HG02678 (cell line): Measurements from ENCODE around the gene TRAF5.

Experiments
- ATAC-seq: cut with Tn5 transposase; IDR thresholded peaks from one replicate; pipeline ENCODE4 v1.9.1; 2021; ENCODE audit warnings: mild to moderate bottlenecking, moderate library complexity; ENCODE audit not compliant: unreplicated experiment

Gene TRAF5

DNA sequence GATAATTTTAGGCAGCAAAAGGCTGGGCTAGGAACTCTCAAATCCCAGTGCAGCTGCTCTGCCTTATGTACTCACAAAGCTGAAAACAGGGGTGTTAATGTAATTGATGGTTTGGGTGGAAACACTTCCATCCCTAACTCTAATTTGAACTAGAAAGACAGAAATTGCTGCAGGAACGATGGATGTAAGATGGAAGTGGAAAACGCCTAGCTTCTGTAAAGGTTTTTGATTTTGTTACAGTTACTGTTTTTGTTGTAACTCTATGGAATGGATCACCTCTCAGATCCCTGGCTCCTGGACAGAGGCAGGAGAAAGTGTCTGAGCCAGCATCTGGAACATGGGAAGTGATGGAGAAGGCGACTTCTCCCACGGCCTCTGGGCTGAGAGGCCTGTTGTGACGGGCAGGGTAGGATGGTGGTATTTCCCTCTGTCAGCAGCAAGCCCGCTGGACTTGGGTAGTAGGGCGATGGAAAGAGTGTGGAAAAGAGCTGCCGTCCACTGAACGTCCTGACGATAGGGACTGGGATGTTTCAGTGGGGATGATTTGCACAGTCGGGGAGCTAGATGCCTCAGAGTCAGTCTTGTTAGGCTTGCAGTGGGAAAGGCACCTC is 1.6 kb downstream of the TRAF5 start:
- ATAC-seq, result no peak

DNA sequence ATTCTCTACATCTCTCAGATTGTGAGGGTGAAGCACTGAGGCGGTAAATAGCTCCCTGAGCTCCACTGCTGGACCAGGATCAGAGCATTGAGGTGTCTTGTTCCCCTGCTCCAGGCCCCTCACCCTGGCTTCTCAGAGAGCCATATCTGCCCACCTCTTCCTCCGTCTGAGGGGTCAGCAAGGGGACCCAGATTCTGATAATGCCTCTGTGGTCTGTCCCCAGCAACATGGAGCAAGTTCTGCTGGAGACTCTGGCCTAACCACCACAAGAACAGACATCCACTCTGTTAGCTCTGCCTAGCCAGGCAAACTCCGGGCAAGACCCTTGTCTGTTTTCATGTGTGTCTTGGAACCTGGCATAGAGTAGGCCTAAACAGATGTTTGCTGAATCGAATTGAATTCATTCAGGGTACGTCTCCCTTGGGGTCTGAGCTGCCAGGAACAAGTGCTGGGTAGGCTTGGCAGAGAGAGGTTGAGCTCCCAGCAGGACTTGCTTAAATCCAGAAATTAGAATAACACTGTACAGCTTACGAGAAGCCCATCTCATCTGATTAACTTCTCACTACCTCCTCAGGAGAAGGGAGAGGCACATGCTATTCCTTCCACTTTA is 2.3 kb downstream of the TRAF5 start:
- no peak for ATAC-seq

DNA sequence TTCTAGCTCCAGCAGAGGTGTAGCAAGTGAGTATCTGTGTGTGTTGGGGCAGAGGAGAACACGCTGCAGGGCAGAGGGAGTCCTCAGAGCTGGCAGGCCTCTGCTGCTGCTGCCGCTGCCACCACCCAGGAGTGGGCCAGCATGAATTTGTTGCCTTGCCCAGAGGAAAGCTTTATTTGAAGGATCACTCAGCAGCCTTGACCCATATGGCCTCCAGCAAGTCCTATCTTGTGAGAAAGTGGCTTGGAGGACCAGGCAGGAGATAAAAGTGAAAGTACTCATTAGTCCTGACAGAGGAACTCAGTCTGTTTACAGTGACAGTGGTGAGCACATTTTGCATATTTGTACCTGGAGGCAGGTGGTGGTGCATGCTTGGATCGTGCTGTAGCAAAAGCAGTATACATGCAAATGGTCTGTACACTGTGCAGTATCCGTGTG is 3.1 kb downstream of the TRAF5 start:
- ATAC-seq, result peak; percentile 54

DNA sequence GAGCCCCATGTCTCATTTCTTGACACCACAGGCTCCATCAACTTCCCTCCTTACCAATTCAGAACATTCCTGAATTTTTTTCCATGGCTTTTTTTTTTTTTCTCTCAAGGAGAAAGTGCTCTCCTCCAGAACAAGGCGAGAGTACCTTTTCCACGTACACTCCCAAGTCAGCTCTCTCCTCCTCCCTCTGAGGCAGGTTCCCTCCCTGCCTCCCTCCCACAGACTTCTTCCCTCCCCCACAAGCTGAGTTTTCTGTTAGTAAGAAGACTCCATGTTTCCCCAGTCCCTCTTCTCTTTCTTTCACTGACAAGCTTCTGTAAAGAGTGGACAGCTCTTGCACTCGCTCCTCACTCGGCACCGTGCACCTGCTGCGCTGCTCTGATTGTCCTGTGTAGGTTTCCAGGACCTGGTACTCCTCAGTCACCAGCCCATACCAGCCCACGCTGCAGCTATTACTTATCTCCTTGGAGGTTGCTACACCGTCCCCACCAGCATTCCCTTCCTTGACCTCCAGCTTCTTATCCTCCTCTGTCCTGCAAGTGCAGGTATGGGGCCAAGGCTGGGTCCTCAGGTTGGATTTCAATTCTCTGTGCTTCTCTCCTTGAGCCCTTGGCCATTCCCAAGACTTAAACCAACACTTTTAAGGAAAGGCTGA is 3.8 kb downstream of the TRAF5 start:
- ATAC-seq, result no peak

DNA sequence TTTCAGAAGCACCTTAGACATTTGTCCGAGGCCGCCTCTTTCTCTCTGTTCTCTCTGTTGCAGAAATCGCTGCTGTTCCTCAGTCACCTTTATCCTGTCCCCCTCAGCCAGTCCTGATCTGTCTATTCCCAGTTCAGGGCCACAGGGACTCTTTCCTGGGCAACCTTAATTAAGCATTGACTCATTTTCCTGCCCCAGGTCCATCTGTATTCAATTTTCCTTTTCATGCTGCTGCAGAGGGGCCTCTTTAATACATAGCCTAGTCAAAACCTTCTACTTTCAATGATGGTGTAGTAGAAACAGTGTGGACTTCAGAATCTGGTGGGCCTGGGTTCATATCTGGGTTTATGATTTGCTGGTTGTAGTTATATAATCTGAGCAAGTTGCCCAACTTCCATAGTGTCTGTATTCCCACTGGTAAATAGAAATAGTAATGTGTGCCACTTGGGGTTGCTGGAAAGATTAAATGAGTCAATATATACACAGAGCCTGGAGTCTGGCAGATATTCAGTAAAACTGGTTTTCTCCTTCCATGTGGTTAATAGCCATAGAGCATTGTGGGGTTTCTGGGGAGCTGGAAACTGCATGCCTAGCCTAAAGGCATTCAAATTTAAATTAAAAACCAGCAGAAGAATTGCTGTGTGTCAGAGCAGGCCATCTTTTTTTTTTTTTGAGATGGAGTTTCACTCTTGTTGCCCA is 4.5 kb downstream of the TRAF5 start:
- ATAC-seq, result no peak

DNA sequence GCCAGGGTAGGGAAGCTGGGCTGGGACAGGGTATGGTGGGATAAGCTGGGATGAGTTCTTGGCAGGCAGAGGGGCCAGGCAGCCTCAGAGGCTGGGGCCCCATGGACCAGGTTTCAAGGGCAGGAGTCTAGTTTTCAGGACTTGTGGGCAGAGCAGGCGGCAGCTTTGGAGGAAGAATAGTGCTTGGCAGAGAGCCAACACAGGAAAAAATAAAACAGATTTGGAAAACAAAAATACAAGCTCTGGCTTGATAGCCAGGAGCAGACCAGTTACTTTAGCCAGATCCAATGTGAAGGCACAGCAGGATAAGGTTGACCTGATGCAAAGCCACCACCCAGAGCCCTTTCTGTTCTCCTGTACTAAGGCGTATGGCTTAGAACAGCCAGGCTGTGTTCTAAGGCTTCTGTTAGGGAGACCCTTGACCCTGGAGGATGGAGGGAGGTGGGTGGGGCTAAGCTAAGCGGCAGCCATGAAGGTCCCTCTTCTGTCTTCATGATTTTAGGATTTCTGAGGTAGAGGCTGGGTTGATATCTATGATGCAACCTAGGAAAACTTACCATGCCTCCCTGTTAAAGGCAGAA is 5.5 kb downstream of the TRAF5 start:
- no peak for ATAC-seq

DNA sequence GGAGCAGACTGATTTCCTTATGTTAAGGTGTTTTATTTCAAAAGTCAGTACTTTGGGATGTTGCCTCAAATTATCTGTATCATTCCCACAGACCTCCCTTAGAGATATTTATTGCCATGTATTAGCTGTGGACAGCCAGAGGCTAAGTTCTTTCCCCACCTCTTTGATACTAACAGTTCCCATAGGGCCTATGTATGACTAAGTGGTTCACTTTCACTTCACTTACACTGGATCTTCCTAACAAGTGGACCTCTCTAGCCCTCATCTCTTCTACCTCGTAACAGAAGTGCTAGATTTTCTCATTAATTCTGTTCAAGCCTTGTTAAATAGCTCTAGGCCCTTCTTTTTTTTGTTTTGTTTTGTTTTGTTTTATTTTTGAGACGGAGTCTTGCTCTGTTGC is 6.2 kb downstream of the TRAF5 start:
- ATAC-seq, result no peak

DNA sequence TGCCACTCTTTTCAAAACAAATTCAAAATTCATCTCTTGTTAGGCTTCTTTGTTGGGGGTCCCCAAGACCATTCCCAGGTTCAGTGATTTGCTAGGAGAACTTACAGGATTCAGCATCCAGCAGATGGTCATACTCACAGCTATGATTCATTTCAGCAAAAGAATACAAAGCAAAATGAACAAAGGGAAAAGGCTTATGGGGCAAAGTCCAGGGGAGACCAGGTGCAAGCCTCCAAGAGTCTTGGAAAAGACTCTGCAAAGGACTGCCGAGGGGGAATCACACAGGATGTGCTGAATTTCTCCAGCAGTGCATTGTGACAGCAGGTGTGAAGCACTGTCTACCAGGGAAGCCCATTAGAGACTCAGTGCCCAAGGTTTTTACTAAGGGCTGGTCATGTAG is 7.3 kb downstream of the TRAF5 start:
- ATAC-seq, result no peak

DNA sequence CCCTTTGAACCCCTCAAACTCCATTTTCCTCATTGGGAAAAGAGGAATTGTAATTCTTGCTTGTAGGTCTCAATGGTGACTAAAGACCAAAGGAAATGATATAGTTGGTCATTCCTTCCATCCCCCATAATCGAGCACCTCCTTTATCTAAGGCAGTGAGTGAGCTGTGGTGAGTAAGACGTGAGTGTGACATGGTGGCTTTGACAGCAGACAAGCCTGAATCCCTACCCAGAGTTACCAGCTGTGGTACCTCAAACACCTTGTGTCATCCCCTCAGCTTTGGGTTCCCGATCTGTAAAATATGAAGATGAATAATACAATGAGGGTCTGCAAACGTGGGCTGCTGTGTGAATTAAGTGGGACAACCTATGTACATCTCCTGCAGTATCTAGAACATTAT is 8.4 kb downstream of the TRAF5 start:
- ATAC-seq, result no peak

DNA sequence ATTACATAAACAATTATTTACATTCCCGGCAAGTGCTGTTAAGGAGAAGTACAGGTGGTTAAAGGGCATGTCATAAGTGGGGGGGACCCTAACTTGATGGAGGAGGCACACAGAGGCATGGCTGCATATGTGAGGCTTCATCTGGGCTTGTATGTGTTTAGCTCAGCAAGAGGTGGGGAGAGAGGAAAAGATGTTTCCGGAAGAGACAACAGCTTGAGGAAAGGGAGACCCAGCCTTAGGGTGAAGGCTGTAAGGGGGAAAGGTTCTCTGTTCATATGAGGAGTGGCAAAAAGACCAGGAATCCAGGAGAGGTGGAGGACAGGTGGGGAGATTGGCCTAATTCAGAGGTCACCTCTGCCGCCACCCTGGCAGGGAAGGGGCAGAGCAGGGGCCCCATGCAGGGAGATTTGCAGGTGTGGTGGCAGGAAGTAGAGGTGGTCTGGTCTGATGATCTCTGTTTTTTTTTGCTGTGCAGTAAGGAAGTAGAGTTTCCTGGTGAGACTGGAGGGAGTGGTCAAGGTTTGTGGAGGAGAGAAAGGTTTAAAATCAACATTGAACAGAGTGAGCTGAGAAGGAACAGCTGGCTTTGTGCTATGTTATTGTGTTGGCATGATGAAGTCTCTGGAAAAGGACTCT is 9.0 kb downstream of the TRAF5 start:
- ATAC-seq, result peak; percentile 91

DNA sequence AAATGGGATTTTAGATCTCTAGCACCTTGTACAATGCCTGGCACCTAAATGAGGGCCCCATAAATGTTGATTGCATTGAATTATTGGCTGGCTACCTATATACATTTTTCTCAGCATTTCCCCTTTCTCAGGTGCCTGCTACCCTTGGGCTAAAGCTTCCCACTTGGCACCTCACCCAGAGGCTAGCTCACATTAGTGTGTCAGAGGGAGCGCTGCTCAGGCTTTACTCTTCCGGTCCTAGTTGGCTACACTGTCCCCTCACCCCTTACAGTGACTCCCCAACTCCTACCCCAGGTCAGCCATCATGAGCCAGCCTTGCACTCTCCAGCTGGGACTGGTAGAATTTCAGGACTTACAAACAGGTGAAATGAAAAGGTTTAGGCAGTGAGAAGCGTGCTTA is 9.5 kb downstream of the TRAF5 start:
- no peak for ATAC-seq

DNA sequence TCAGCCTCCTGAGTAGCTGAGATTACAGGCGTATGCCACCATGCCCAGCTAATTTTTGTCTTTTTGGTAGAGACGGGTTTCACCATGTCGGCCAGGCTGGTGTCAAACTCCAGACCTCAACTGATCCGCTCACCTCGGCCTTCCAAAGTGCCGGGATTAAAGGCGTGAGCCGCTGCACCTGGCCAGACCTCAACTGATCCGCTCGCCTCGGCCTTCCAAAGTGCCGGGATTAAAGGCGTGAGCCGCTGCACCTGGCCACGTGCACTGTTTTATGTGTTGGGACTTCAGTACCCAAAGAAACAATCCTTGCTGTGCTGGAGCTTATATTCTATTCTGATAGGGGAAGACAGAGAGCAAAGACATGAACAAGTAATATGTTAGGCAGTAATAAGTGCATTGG is 10.1 kb downstream of the TRAF5 start:
- ATAC-seq, result no peak

DNA sequence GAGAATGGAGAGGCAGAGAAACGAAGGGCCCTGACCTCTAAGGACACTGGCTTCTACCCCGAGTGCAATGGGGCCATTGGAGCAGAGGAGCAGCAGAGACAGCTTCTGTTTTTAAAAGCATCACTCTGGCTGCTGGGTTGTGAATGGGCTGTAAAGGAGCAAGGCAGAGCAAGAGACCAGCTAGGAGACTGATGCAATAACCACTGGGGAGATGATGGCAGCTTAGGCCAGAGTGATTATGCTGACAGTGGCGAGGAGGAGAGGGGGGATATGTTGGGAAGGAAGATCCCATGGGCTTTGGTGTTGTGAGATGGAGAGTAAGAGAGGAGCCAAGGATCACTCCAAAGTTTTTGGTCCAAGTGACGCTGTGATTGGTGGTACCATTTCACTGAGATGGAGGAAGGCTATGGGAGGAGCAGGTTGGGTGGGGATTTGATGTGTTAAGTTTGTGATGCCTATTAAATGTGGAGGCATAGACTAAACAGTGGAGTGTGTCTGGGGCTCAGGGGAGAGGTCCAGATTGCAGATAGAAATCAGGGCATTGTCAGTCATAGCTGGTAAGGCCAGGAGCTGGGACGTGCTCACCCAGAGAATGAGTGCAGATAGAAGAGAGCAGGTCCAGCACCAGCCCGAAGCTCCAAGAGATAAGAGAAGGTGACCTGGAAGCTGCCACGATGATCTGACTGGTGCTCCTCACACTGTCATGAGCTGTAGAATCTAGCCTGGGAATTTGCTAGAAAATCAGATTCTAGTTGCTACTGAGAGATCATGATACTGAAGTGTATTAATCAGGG is 11.0 kb downstream of the TRAF5 start:
- ATAC-seq, result no peak

DNA sequence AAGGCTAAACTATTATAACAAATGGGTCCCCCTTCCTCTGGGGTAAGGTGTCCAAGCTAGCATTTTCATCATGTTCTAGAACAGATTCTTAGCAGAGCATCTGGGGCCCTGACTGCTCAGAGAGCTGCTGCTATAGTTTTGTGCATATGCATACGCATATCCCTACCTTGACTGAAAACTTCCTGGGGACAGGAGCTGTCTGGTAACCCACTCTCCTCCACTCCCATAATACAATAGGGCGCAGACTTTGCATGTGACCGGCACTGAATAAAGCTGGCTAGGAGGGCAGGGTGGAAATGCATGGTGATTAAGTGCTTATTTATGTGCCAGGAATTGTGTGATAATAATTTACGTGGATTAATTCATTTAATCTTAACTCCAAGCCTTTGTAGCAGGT is 11.6 kb downstream of the TRAF5 start:
- ATAC-seq, result no peak

DNA sequence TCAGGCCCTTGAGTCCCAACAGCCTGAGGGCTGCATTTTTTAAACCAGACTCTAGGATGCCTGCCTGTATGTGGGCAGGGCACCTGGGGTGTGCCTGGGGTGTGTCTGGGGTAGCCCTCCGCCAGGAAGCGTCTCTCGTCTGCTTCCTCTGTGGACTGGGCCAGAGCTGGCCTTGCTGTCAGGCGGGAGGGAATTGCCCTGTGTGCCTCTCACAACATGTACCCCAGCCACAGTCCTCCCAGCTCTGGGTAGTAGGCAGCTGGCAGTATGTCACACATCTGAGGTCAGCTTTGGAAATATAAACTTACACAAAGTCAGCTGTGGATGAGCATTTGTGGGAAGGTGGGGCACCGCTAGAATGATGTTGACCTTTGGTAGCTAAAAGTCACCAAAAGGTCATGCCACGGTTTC is 13.0 kb downstream of the TRAF5 start:
- no peak for ATAC-seq

DNA sequence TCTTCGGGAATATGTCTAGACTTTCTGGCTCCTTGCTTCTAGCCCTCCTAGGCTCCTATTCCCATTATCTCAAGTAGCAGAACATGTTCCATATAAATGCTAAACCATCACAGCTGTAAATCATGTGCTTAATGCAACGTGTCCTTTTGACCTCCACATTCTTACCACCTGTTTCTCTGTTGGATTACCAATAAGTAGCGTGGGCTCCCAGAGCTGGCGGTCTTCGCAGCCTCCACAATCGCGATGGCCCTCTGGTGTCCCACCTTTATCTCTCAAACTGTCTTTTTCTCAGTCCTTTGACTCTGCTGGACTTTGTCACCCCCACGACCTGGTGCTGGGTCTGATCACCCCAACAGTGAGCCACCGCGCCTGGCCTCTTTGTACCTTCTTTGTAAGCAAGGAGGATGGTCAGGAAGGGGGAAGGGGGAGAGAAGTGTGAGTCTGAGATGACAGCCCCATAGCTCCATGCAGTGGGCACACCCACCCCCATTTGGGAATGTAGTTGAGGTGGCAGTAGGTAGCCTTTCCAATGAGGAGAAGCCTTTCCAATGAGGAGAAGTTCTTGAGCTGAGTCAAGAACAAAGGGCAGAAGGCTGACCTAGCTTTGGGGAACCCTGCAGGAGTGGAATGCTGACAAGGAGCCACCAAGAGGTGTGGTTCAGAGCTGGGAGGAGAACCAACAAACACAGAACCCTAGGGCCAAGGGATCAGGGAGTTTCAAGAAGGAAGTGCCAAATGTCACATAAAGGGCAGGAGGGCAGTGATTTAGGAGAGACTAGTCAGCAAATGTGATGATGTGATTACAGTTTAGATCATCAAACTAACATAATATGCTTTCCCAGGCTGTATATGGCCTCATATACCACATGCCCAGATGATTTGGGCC is 14.2 kb downstream of the TRAF5 start:
- no peak for ATAC-seq

DNA sequence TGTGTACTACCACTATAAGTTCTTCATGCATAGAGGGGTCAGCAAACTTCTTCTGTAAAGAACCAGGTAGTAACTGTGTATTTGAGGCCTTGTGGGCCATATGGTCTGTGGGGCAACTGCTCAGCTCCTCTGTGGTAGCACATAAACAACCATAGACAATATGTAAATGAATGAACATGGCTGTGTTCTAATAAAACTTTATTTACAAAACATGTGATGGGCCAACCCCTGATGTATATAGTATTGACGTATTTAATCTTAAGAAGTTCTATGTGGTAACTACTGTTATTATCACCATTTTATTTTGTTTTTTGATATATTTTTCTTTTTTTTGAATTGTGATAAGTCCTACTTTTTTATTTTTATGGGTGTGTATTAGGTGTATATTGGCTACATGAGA is 15.4 kb downstream of the TRAF5 start:
- ATAC-seq, result no peak

DNA sequence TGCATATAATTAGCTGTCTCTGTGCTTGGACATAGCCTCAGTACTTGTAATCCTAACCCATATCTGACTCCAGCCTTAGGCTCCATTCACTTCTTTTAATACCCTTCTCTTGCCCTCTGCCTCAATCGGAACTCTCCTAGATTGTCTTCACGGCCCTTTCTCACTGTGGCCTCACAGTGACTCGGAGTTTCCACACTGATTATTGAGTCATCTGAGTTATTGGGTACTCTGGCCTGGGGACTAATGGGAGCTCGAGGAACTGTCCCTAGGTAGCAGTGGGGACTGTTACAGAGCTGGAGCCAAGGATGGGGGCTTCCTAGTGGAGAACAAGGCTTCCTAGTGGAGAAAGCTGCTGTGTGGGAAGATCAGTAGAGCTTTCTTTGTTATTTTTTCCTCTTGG is 17.0 kb downstream of the TRAF5 start:
- no peak for ATAC-seq

DNA sequence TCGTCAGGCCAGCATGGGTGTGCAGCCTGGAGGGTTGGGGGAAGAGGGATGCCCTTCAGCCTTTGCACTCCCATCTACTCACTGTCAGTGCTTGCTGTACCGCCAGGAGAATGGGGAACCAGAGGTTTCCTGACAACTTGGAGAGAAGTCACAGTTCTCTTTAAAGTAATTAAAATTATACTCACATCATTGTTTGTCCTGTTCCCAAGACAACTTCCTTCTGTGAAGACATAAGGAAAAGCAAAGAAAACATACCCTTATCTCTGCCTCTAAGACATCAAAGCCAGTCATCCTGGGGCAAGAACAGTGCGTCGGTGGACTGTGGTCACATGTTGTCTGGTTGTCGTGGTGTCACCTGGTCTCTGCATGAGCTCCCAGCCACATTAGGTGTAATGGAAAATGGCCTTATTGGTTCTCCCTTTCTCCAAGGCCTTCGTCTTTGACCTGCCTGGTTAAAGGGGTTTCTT is 17.6 kb downstream of the TRAF5 start:
- ATAC-seq, result no peak
